Ectodermal cell (in vitro differentiated cells): ENCODE data around the gene KRTDAP.

ENCODE experiments used
- H3K27ac ChIP-seq: 2 replicates; pipeline ENCODE4 v1.7.0; 2013; ENCODE audit warnings: mild to moderate bottlenecking, low read depth, low read length; ENCODE audit not compliant: insufficient read depth, poor library complexity, severe bottlenecking
- H3K27me3 ChIP-seq: 2 replicates; pipeline ENCODE4 v1.7.0; 2013; ENCODE audit warnings: mild to moderate bottlenecking, low read length; ENCODE audit not compliant: insufficient read depth, control insufficient read depth, poor library complexity, severe bottlenecking
- H3K36me3 ChIP-seq: one replicate; pipeline ENCODE4 v1.7.0; 2013; ENCODE audit warnings: low read length; ENCODE audit not compliant: control insufficient read depth, insufficient read depth
- H3K4me1 ChIP-seq: one replicate; pipeline ENCODE4 v1.7.0; 2013; ENCODE audit warnings: low read length; ENCODE audit not compliant: control insufficient read depth, insufficient read depth
- H3K4me3 ChIP-seq: 2 replicates; pipeline ENCODE4 v1.7.0; 2013; ENCODE audit warnings: low read depth, low read length, control low read depth; ENCODE audit not compliant: insufficient read depth
- H3K9me3 ChIP-seq: 2 replicates; pipeline ENCODE4 v1.7.0; 2013; ENCODE audit warnings: mild to moderate bottlenecking, low read length, moderate library complexity; ENCODE audit not compliant: control insufficient read depth
- WGBS, 2 experiments: methylation state at CpG; one replicate each; pipeline ENCODE4 v1.1.7; 2013; ENCODE audit warnings: missing lambda C conversion rate in 2 of 2; 5-methylcytosine and 5-hydroxymethylcytosine counted together

Gene KRTDAP

DNA sequence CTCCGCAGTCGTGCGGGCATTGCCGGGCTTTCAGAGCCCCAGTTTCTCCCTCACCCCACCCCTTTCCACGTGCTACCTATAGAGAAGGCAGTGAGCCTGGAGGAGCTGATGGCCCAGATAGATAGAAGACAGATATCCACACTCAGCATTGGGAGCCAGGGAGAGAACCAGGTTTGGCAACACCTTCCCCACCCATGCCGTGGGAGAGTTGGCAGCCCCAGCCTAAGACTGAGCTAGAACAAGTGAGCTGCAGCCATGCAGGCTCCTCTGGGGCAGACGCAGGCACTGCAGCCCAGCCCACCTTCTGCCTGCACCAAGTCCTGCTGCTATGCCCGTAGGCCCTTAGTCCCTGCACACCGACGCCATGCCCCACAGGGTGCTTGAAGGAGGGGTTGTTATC lies 10.3 kb upstream of the KRTDAP start:
- no peaks in the 10 kb centered on the region for H3K27me3 ChIP-seq

DNA sequence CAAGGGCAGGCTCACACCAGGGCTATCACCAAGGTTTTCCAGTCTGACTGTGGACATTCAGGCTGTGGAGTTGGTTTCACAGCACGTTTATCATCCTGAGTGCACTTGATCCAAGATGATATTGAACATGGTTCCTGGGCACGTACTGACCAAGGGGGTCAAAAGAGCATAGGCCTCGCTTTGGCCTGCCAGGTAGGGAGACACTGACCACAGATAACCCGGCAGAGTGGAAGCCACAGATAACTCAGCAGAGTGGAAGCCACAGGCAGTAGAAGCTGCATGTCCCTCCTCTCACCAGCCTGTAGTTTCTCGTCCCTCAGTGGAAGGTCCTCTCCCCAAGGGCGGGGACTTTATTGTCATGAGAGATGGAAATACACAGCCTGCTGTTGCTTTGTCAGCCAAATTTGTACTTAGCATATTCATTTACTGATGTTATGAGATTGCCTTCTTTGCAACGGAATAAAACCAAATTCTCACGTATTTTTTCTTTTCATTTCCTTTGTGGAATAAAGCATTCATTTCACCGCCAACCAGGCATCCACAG lies 8.8 kb upstream of the KRTDAP start:
- no peaks in the 10 kb centered on the region for H3K27me3 ChIP-seq
- WGBS, 2 experiments, result 84 to 87% methylated on average over 9 of the region's 9 CpGs
- no peaks in the 10 kb centered on the region for H3K9me3 ChIP-seq
- H3K27ac ChIP-seq, result no peak overlapping the region
- H3K4me3 ChIP-seq, result no peak overlapping the region
- H3K36me3 ChIP-seq, result no peaks in the 10 kb centered on the region
- H3K4me1 ChIP-seq, result no peaks in the 10 kb centered on the region

More for the DNA sequence above, 10.3 kb upstream of the KRTDAP start:
- H3K4me3 ChIP-seq, result no peak overlapping the region
- H3K36me3 ChIP-seq, result no peaks in the 10 kb centered on the region
- no peaks in the 10 kb centered on the region for H3K4me1 ChIP-seq
- WGBS, 2 experiments, result 89 to 96% methylated on average over 10 of the region's 10 CpGs
- no peak overlapping the region for H3K27ac ChIP-seq
- no peaks in the 10 kb centered on the region for H3K9me3 ChIP-seq

DNA sequence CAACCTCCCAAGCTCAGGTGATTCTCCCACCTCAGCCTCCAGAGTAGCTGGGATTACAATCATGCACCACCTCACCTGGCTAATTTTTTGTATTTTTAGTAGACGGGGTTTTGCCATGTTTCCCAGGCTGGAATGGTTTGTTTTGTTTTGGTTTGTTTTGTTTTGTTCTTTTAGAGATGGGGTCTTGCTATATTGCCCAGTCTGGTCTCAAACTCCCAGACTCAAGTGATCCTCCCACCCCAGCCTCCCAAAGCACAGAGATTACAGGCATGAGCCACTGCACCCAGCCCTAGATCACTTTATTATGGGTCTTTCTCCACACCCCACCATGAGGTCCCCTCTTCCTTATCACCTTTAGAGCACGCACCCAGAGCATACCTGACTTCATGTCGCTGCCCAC lies 8.0 kb upstream of the KRTDAP start:
- no peak overlapping the region for H3K4me3 ChIP-seq
- 75 to 86% methylated on average over 3 of the region's 3 CpGs for WGBS, 2 experiments
- H3K36me3 ChIP-seq, result no peaks in the 10 kb centered on the region
- no peaks in the 10 kb centered on the region for H3K9me3 ChIP-seq
- no peaks in the 10 kb centered on the region for H3K27me3 ChIP-seq
- H3K27ac ChIP-seq, result no peak overlapping the region
- no peaks in the 10 kb centered on the region for H3K4me1 ChIP-seq

DNA sequence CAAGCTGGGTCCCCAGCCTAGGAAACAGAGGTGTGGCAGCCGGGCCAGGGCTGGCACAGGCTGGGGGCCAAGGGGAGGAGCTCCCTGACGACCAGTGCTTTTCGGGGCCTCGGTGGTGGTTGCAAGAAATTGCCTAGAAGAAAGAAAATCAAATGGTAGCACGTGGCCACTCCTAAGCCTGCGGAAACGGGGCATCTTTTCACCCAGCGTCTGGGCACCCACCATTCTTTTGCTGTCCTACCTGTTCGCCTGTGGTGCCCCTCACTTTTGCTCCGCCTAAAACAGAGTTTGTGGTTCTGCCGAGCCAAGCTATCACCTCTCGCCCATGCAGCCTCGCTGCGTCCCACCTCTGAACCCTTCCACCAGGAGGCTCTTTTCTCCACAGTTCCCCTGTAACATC lies 7.1 kb upstream of the KRTDAP start:
- Histone ChIP-seq H3K4me1 (no peaks in the 10 kb centered on the region), H3K4me3 (no peak overlapping the region), H3K27me3 (no peaks in the 10 kb centered on the region), H3K27ac (no peak overlapping the region), H3K36me3 (no peaks in the 10 kb centered on the region), H3K9me3 (no peaks in the 10 kb centered on the region)
- WGBS, 2 experiments, result 90 to 91% methylated on average over 14 of the region's 14 CpGs

DNA sequence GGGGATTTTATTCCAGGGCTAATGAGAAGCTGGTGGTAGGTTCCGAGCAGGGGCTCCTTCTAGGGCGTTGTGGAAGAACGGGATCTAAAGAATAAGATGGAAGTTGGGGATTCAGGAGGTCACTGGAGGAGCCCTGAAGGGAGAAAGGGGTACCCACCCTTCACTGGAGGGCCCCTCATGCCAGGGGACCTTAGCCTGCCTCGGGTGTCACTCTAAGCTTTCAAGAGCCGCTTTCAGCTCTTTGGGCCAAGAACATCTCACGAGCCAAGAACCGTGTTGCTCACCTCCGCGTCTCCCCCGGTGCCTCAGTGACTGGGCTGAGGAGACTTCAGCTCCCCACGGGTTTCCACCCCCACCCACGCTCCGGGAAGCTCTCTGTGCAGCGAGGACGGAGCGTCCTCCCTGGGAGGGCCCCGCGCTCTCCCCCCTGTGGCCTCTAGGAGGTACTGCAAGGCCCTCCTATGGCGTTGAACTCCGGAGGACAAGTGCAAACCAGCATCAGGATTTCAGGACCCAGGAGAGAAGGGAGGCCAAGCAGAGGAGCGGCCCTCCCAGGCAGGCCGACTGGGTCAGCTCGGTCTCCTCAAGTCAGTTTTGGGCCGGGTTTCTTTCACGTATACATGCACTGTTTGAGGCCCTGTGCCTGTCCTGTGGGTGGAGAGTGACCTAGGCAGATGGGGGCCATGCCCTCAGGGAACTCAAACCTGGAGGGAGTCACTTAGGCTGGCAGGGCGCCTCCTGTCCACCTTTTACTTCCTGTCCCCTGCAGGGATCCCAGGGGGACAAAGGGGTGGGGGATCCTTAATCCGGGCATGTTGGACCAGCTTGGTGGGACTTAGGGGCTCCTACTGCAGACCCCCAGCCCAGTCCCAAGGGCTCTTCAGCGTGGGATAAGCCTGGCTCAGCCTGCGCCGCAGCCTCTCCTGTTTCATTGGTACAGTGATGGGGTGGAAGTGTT lies 5.1 kb upstream of the KRTDAP start:
- H3K27me3 ChIP-seq, result no peaks in the 10 kb centered on the region
- no peaks in the 10 kb centered on the region for H3K9me3 ChIP-seq
- WGBS, 2 experiments, result 38 to 41% methylated on average over 30 of the region's 30 CpGs

DNA sequence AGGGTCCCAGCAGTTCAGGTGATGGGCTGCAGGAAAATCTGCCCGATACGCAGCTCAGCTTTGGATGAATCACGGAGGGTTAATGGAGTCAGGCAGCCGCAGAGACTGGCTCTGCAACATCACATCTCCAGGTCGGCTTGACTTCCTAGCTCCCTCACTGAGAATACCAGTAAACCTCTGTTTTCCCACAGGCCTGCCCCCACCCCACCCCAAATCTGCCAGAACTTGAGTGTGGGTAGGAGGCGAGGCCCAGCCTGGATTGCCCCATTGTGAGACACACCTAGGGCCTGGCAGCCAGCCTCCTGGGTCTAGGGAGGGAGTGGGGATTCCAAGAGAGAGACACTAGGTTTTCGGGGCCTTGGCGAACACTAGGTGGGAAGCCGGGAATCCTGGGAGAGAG lies 3.7 kb upstream of the KRTDAP start:
- 90% methylated on average over 9 of the region's 9 CpGs for WGBS, 2 experiments
- Histone ChIP-seq H3K27me3 (no peaks in the 10 kb centered on the region), H3K36me3 (no peaks in the 10 kb centered on the region)

More for the DNA sequence above, 5.1 kb upstream of the KRTDAP start:
- Histone ChIP-seq H3K4me3 (no peak overlapping the region), H3K27ac (no peak overlapping the region), H3K4me1 (no peaks in the 10 kb centered on the region), H3K36me3 (no peaks in the 10 kb centered on the region)

DNA sequence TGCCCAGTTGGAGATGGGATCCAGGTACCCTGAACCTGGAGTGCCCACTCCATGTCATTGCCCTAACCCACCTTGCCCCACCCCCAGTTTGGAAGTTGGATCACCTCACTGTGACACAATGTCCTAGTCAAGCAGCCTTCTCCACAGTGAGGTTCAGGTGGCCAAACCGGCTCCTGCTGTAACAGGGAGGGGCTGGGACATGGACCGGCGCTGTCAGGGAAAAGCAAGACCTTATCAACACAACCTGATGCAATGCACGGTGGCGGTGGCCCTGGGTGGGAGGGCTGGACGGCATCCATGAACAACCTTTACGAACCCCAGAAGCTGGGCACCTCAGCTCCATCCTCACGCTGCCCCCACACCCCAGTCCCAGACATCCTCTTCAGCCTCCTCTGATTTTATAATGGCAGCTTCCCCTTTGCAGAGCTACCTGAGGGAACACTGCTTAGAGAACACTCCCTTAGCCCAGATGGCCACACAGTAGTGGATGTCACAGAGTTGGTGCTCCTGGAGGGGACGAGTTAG lies 1.6 kb upstream of the KRTDAP start:
- Histone ChIP-seq H3K36me3 (no peaks in the 10 kb centered on the region), H3K4me3 (no peak overlapping the region), H3K9me3 (no peaks in the 10 kb centered on the region), H3K27ac (no peak overlapping the region), H3K27me3 (no peaks in the 10 kb centered on the region), H3K4me1 (no peaks in the 10 kb centered on the region)
- 93 to 95% methylated on average over 9 of the region's 9 CpGs for WGBS, 2 experiments

More for the DNA sequence above, 3.7 kb upstream of the KRTDAP start:
- Histone ChIP-seq H3K4me1 (no peaks in the 10 kb centered on the region), H3K27ac (no peak overlapping the region), H3K9me3 (no peaks in the 10 kb centered on the region), H3K4me3 (no peak overlapping the region)

DNA sequence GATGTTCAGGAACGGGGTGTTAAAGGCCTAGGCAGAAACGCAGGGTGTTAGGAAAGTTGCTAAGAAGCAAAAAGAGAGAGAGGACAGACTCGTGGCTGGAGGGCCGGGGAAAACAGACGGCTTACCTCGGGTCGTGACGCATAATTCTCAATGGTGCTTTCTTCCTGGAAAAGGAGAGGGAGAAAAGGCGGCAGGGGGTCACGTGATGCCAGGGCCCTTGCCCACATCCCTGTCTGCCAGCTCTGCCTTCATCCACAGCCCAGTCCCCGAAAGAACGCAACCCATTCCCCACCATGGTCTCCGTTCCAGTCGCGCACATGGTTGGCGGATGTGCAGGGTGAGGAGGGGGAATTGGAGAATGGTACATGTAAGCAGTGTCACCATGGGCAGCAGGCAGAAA lies 1.6 kb downstream of the KRTDAP start:
- Histone ChIP-seq H3K4me1 (no peaks in the 10 kb centered on the region), H3K27ac (no peak overlapping the region), H3K9me3 (no peaks in the 10 kb centered on the region), H3K36me3 (no peaks in the 10 kb centered on the region), H3K4me3 (no peak overlapping the region), H3K27me3 (no peaks in the 10 kb centered on the region)
- 87 to 90% methylated on average over 16 of the region's 16 CpGs for WGBS, 2 experiments

DNA sequence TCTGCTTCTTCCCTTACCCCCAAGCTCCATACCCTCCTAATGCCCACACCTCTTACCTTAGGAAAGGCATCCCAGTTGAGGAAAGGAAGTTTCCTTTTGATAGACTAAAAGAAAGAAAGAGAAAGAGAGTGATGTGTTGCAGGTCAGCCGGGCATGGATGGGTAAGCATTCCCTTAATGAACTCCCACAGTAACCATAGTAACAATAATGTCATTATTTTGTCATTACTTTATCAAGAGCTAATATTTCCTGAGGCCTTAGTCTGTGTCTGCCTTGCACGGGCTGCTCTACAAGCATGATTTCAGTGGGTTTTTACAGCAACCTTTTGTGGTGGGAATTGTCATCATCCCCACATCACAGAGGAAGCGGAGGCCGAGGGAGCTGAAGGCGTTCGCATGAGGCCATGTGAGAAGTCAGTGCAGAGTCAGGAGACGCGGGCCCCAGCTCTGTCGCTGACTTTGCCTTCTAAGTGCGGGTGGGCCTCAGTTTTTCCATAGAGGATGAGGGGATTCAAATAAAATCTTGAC lies 2.5 kb downstream of the KRTDAP start:
- no peaks in the 10 kb centered on the region for H3K9me3 ChIP-seq
- H3K36me3 ChIP-seq, result no peaks in the 10 kb centered on the region
- H3K4me1 ChIP-seq, result no peaks in the 10 kb centered on the region
- H3K27me3 ChIP-seq, result no peaks in the 10 kb centered on the region
- H3K4me3 ChIP-seq, result no peak overlapping the region
- H3K27ac ChIP-seq, result no peak overlapping the region
- 94 to 97% methylated on average over 10 of the region's 10 CpGs for WGBS, 2 experiments

DNA sequence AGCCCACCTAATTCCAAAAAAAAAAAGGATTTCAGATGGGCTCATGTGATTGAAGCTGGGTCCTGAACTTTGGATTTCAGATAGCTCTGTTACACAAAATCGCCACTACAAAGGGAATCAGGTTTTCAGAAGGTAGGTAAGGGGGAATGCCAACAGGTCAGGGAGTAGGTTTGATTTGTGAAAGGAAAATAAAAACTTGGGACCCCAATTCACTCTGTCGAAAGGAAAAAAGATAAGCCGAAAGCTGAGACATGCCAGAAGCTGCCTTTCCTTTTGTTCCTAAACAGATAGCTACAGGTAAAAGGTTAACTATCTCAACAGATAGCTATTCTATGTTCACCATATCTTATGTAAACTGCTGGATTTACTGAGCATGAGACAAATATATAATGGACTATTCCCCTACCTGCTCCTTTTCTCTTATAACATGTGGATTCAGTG lies 4.0 kb downstream of the KRTDAP start:
- WGBS, 2 experiments, result 91 to 94% methylated on average over 3 of the region's 3 CpGs
- Histone ChIP-seq H3K27me3 (no peaks in the 10 kb centered on the region), H3K27ac (no peak overlapping the region), H3K4me1 (no peaks in the 10 kb centered on the region), H3K4me3 (no peak overlapping the region), H3K36me3 (no peaks in the 10 kb centered on the region), H3K9me3 (no peaks in the 10 kb centered on the region)
